ENCODE results near the gene SYNGR3.

The SYNGR3 gene

GRCh38 chr16:1960665-1961630 is 28.8 kb upstream of the SYNGR3 start:
- TF ChIP-seq SIN3A (IDR thresholded peaks at IDR 0.05; ENCODE audit: borderline replicate concordance, insufficient read depth, low read length) (peak; percentile 92; the same call in 1 of the 2 replicates), TAF1 (IDR thresholded peaks at IDR 0.05; ENCODE audit: borderline replicate concordance, insufficient read depth, low read length) (0 out of 2 replicates have a peak, but pooled peaks have one; percentile 40), FOXP2 (optimal IDR thresholded peaks at IDR 0.05; ENCODE audit: borderline replicate concordance, extremely low read depth, extremely low read length, insufficient read depth) (no peak), REST (IDR thresholded peaks at IDR 0.05; ENCODE audit: insufficient read depth in 1 of 2, low read depth in 2 of 2, low read length in 2 of 2) (0 out of 4 replicates have a peak, but pooled peaks of 1 of the 2 experiments have one; percentile 12), POLR2AphosphoS5 (IDR thresholded peaks at IDR 0.05; ENCODE audit: low read depth, low read length) (peak; percentile 84)

- peak; percentile 61; the same call in 1 of the 2 replicates for TF ChIP-seq POLR2AphosphoS5 (IDR thresholded peaks at IDR 0.05; ENCODE audit: low read depth, low read length)
- no peak for TF ChIP-seq REST (IDR thresholded peaks at IDR 0.05; ENCODE audit: insufficient read depth in 1 of 2, low read depth in 2 of 2, low read length in 2 of 2)
- TF ChIP-seq SIN3A (IDR thresholded peaks at IDR 0.05; ENCODE audit: borderline replicate concordance, insufficient read depth, low read length), result no peak
- TF ChIP-seq FOXP2 (optimal IDR thresholded peaks at IDR 0.05; ENCODE audit: borderline replicate concordance, extremely low read depth, extremely low read length, insufficient read depth), result no peak
These were observed 28.1 kb upstream of the SYNGR3 start for GRCh38 chr16:1961651-1962067.

- TF ChIP-seq POLR2AphosphoS5 (IDR thresholded peaks at IDR 0.05; ENCODE audit: low read depth, low read length), result 0 out of 2 replicates have a peak, but pooled peaks have one; percentile 34
These were observed 27.3 kb upstream of the SYNGR3 start for GRCh38 chr16:1962161-1963153.

- TF ChIP-seq POLR2AphosphoS5 (IDR thresholded peaks at IDR 0.05; ENCODE audit: low read depth, low read length) (0 out of 2 replicates have a peak, but pooled peaks have one; percentile 4), REST (IDR thresholded peaks at IDR 0.05; ENCODE audit: insufficient read depth in 1 of 2, low read depth in 2 of 2, low read length in 2 of 2) (no peak)
These were observed 25.8 kb upstream of the SYNGR3 start for GRCh38 chr16:1963806-1964505.

Data from PFSK-1 (cell line).